HG02870 (cell line): Measurements from ENCODE around the gene FCRL6.

Experiments used
- ATAC-seq: cut with Tn5 transposase; IDR thresholded peaks from one replicate; pipeline ENCODE4 v1.9.1; 2021; ENCODE audit warnings: mild to moderate bottlenecking, moderate library complexity; ENCODE audit not compliant: unreplicated experiment

FCRL6 gene, protein sequence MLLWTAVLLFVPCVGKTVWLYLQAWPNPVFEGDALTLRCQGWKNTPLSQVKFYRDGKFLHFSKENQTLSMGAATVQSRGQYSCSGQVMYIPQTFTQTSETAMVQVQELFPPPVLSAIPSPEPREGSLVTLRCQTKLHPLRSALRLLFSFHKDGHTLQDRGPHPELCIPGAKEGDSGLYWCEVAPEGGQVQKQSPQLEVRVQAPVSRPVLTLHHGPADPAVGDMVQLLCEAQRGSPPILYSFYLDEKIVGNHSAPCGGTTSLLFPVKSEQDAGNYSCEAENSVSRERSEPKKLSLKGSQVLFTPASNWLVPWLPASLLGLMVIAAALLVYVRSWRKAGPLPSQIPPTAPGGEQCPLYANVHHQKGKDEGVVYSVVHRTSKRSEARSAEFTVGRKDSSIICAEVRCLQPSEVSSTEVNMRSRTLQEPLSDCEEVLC

DNA sequence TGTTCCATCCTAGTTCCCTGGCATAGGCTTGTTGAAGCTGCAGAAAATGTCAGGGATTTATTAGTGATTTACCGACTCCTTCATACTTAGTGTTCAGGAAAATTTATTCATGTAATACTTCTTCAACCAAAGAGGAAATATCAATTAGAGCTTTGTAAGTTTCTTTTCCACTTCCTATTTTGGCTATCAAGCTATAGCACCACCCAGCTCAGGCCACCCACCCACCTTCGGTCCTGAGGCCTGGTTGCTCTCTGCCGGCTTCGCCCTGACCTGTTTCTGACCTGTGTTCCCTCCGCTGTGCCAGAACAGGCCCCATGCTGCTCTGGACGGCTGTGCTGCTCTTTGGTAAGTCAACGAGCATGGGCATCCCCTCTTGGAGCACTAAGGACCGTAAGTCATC is at the start of gene FCRL6:
FCRL6 (plus strand) TSS at position 250 of the 400 bp plus-strand sequence; CDS start at position 315, 65 bp downstream.
- no peak for ATAC-seq

- ATAC-seq, result no peak
Measured at GRCh38 chr1:159753386-159753785, 48.8 kb upstream of the FCRL6 start.

- no peak for ATAC-seq
Measured at GRCh38 chr1:159755451-159756007, 46.6 kb upstream of the FCRL6 start.

DNA sequence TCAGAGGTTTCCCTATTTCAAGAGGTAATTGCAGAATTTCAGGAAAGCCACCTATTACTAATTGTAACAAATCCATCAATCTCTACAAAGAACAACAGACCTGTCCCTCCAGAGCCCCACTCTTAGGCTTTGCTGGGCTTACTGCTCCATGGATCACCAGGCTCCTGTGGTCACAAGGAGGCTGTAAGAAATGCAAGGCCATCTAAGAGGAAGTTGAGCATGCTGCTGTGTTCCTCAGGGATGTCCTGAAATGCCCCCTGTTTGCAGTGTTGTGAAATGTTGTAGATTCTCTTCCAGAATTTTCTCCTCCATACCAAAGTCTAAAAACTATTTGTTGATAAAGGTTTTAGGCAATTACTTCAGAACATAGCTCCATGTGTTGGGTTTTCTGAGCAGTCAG is 45.8 kb upstream of the FCRL6 start:
- no peak for ATAC-seq

- no peak for ATAC-seq
Measured at GRCh38 chr1:159763686-159764085, 38.5 kb upstream of the FCRL6 start.

GRCh38 chr1:159765806-159766205 is 36.4 kb upstream of the FCRL6 start:
- ATAC-seq, result no peak

GRCh38 chr1:159771127-159771895 is 30.8 kb upstream of the FCRL6 start:
- ATAC-seq, result no peak

GRCh38 chr1:159774465-159774864 is 27.7 kb upstream of the FCRL6 start:
- ATAC-seq, result no peak

- no peak for ATAC-seq
Measured at GRCh38 chr1:159775716-159776115, 26.4 kb upstream of the FCRL6 start.

DNA sequence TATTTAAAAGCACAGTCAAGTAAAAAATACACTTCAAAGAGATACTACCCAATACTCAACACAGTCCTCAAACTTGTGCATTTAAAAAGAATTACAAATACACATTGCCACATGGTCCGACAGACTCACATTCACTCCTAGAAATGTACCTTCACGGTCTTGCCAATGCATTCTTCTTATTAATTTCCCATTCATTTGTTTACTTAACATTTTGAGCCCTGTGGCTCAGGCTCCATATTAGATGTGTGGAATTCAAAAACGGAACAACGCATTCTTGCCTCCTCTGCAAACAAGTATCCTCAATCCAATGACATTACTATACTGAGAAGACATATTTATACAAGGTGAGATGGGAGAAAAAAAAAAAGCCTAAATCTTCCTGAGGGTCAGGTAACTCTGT is 23.9 kb upstream of the FCRL6 start:
- ATAC-seq, result no peak

GRCh38 chr1:159779403-159779851 is 22.7 kb upstream of the FCRL6 start:
- no peak for ATAC-seq

DNA sequence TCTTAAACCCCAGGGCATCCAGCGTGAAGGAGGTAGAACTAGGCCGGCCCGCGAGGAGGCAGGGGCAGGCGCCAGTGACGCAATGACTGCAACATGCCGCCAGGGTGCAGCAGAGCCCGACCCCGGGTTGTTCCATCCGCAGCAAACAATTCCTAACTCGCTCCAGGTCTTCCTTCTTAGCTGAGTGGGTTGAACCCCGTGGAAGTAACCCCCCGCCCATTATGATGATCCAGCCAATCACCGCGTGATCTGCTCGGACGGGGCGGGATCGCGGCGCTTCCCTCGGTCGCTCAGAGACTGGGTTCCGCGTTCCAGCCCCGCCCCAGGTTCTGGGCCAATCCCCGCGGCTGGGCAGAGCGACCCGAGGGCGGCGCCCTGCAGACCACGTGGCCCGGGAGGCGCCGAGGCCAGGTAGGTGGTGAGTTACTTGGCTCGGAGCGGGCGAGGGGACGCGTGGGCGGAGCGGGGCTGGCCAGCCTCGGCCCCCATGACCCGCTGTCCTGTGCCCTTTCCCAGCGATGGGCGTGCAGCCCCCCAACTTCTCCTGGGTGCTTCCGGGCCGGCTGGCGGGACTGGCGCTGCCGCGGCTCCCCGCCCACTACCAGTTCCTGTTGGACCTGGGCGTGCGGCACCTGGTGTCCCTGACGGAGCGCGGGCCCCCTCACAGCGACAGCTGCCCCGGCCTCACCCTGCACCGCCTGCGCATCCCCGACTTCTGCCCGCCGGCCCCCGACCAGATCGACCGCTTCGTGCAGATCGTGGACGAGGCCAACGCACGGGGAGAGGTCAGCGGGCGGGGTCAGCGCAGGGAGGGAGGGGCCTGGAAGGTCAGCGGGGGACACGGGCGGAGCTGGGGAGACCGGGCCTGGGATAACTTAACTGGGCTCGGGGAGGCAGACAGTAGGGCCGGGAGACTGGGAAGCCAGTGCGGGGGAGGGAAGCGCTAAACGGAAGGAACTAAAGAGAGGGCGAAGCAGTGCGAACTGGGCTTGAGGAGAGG is 21.3 kb upstream of the FCRL6 start, which contains the start of gene DUSP23:
DUSP23 (plus strand) TSS at position 380 of the 1,000 bp plus-strand sequence; CDS start at position 519, 139 bp downstream.
- ATAC-seq, result peak; percentile 96

- no peak for ATAC-seq
Measured at GRCh38 chr1:159781992-159782391, 20.2 kb upstream of the FCRL6 start.

GRCh38 chr1:159783724-159784123 is 18.4 kb upstream of the FCRL6 start:
- ATAC-seq, result no peak

DNA sequence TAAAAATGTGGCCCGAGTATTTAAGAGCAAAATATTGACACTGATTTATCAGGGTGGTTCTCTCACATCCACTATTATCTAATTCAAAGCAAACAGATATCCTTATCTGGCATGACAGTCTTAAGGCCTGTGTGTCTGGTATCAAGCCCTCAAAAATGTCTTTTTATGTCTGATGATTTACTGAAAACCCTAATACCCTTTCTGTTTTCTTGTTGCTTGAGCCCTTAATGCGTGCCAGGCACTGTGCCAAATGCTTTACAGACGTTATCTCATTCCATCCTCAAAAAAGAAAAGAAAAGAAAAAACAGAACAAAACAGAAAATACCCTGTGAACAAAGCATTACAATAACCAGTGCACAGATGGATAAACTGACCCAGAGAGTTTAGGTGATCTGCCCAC is 15.7 kb upstream of the FCRL6 start:
- ATAC-seq, result no peak

DNA sequence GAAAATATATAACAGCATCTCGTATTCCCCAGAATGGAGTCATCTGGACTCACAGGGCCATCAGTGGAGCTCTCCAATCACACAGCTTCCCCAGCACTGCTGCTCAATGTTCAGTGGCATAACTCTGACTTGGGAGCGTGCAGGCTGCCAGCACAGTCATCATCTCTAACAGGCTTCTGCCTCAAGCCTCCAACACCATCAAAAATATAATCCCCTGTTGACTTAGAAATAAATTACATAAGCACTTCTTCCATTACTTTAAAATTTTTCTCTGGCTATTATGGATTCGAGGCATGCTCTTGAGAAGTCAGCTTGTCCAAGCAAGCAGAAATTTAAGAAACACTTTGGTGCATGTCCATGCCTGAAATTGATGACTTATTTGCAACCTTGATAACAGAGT is 15.2 kb upstream of the FCRL6 start:
- no peak for ATAC-seq

DNA sequence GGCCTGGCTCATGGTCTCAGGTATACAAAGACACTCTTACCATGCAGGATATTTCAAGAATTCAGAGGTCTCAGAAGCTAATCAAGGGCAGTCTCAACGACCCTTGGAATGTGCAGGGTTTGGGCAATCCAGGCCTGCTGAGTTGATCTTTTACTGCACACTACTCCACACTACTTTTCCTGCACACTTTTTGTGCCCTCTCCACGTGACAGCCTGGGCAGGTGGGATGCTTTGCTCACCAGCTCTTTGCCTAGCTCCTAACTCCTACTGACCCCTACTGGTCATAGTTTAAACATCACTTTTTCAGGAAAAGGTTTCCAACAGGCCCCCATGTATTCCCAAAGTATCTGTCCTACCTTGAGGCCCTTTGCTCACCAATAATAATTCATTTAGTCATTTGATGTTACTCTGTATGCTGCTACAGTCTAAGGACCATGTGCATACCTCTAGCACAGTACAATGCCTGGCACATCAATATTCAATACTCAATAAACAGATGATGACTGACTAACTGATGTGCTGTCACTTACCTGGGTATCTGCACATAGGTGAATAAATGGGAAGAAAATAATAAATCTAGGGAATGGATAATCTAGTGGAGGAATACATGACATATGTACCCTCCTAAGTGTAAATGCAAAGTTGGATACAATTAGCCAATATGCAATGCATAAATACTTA is 11.8 kb upstream of the FCRL6 start:
- no peak for ATAC-seq

- ATAC-seq, result no peak
Measured at GRCh38 chr1:159791031-159791430, 11.1 kb upstream of the FCRL6 start.

- ATAC-seq, result no peak
Measured at GRCh38 chr1:159791461-159791860, 10.7 kb upstream of the FCRL6 start.

- no peak for ATAC-seq
Measured at GRCh38 chr1:159795534-159795933, 6.6 kb upstream of the FCRL6 start.
